SK-N-MC (cell line): ENCODE data around the gene ARMC8.

ENCODE experiments used
- EZH2 ChIP-seq: fragments of 200-600 bp; sonication (generic); IDR thresholded peaks from one replicate; pipeline ENCODE4 v1.6.1; 2017; ENCODE audit warnings: antibody characterized with exemption
- FOXP2 ChIP-seq: optimal IDR thresholded peaks from 2 replicates; pipeline ENCODE3; 2011; ENCODE audit warnings: mild to moderate bottlenecking, moderate library complexity; ENCODE audit not compliant: insufficient read depth; ENCODE audit errors: extremely low read length, control extremely low read depth
- POLR2AphosphoS5 ChIP-seq: IDR thresholded peaks from 2 replicates; pipeline ENCODE4 v1.6.1; 2012; ENCODE audit warnings: mild to moderate bottlenecking, low read depth, low read length, borderline replicate concordance

DNA sequence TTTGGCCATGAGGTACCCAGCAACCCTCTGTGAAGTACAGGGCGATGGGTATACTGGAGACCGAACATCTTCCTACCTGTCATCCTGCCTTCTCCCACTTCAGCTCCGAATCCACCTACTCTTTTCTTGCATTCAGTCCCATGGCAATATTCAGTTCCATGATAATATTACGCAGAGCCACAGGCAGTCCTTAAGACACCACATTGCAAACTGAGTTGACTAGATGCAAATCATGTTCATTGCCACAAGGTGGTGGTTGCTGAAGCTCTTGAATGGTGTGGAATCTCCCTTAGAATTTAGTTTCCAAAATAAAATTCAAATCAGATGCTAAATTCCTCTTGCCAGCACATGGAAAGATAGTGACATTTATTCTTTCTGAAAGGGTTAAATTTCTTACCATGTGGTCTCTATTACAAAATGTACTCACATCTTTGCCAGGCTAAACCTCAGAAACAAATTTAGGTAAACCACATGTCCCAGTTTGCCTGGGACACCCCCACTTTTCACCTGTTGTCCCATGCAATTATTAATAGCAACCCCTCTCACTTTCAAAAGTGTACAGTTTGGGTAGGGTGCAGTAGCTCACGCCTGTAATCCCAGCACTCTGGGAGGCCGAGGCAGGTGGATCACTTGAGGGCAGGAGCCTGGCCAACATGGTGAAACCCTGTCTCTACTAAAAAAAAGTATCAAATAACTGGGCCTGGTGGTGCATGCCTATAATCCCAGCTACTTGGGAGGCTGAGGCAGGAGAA lies 144.2 kb downstream of the ARMC8 start:
- TF ChIP-seq POLR2AphosphoS5 = no peak
- TF ChIP-seq EZH2 = no peak
- TF ChIP-seq FOXP2 = no peak
